ENCODE measurements around the gene WIPF3. TPM values are rescaled to one million over a fixed set of nuclear protein-coding genes. Genes with fewer than 3 reads are reported as not detected.

Gene WIPF3
- total and polyA plus RNA-seq, 4 donors = 0.10 to 0.23 (median 0.14) TPM; not detected in 1

DNA sequence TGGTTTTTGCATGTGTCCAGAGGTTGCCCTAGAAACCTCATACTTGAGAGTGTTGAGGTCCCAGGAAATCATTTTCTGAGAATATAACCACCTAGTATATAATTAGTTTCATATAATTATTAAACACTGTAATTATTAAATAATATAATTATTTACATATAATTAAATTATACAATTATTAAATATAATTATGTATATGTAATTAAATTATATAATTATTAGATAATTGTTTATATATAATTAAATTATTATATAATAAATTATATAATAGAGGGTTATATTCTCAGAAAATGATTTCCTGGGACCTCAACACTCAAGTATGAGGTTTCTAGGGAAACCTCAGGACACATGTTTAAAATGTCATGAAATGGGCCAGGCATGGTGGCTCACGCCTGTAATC is 155.7 kb downstream of the WIPF3 start:
- 95% methylated on average over 1 of the region's 1 CpG for WGBS
- Histone ChIP-seq H3K27me3 (ENCODE audit: control insufficient read depth in 4 of 4, insufficient read depth in 4 of 4, low read length in 3 of 4) (peaks cover 0 to 4% (median 0%) of the 10 kb centered on the region in 4 donors), H3K4me3 (ENCODE audit: low read depth in 1 of 3, low read length in 3 of 3) (no peak overlapping the region), H3K36me3 (ENCODE audit: control insufficient read depth in 4 of 4, insufficient read depth in 3 of 4, low read depth in 1 of 4, low read length in 3 of 4) (no peaks in the 10 kb centered on the region), H3K9ac (ENCODE audit: low read depth in 1 of 2, low read length in 2 of 2) (no peak overlapping the region), H3K27ac (ENCODE audit: low read depth in 1 of 2, low read length in 2 of 2) (no peak overlapping the region), H3K9me3 (ENCODE audit: control insufficient read depth in 4 of 4, low read length in 3 of 4) (no peaks in the 10 kb centered on the region), H3K4me1 (ENCODE audit: control insufficient read depth in 4 of 4, insufficient read depth in 4 of 4, low read length in 3 of 4) (no peaks in the 10 kb centered on the region)
- TF ChIP-seq HNF4A (conservative IDR thresholded peaks at IDR 0.05) (no peak), NR2F2 (IDR thresholded peaks at IDR 0.05) (no peak), FOXA1 (IDR thresholded peaks at IDR 0.05) (no peak), JUND (IDR thresholded peaks at IDR 0.05) (no peak), EGR1 (IDR thresholded peaks at IDR 0.05; ENCODE audit: low read depth in 2 of 2) (no peak), TAF1 (conservative IDR thresholded peaks at IDR 0.05) (no peak)
- TF ChIP-seq, protein P1, sequence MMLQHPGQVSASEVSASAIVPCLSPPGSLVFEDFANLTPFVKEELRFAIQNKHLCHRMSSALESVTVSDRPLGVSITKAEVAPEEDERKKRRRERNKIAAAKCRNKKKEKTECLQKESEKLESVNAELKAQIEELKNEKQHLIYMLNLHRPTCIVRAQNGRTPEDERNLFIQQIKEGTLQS (IDR thresholded peaks at IDR 0.05) = no peak
- TF ChIP-seq, protein P2, sequence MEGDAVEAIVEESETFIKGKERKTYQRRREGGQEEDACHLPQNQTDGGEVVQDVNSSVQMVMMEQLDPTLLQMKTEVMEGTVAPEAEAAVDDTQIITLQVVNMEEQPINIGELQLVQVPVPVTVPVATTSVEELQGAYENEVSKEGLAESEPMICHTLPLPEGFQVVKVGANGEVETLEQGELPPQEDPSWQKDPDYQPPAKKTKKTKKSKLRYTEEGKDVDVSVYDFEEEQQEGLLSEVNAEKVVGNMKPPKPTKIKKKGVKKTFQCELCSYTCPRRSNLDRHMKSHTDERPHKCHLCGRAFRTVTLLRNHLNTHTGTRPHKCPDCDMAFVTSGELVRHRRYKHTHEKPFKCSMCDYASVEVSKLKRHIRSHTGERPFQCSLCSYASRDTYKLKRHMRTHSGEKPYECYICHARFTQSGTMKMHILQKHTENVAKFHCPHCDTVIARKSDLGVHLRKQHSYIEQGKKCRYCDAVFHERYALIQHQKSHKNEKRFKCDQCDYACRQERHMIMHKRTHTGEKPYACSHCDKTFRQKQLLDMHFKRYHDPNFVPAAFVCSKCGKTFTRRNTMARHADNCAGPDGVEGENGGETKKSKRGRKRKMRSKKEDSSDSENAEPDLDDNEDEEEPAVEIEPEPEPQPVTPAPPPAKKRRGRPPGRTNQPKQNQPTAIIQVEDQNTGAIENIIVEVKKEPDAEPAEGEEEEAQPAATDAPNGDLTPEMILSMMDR (IDR thresholded peaks at IDR 0.05; ENCODE audit: low read depth, low read length, missing input control) = no peak
- TF ChIP-seq, protein P3, sequence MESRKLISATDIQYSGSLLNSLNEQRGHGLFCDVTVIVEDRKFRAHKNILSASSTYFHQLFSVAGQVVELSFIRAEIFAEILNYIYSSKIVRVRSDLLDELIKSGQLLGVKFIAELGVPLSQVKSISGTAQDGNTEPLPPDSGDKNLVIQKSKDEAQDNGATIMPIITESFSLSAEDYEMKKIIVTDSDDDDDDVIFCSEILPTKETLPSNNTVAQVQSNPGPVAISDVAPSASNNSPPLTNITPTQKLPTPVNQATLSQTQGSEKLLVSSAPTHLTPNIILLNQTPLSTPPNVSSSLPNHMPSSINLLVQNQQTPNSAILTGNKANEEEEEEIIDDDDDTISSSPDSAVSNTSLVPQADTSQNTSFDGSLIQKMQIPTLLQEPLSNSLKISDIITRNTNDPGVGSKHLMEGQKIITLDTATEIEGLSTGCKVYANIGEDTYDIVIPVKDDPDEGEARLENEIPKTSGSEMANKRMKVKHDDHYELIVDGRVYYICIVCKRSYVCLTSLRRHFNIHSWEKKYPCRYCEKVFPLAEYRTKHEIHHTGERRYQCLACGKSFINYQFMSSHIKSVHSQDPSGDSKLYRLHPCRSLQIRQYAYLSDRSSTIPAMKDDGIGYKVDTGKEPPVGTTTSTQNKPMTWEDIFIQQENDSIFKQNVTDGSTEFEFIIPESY (IDR thresholded peaks at IDR 0.05) = no peak
- TF ChIP-seq, protein P4, sequence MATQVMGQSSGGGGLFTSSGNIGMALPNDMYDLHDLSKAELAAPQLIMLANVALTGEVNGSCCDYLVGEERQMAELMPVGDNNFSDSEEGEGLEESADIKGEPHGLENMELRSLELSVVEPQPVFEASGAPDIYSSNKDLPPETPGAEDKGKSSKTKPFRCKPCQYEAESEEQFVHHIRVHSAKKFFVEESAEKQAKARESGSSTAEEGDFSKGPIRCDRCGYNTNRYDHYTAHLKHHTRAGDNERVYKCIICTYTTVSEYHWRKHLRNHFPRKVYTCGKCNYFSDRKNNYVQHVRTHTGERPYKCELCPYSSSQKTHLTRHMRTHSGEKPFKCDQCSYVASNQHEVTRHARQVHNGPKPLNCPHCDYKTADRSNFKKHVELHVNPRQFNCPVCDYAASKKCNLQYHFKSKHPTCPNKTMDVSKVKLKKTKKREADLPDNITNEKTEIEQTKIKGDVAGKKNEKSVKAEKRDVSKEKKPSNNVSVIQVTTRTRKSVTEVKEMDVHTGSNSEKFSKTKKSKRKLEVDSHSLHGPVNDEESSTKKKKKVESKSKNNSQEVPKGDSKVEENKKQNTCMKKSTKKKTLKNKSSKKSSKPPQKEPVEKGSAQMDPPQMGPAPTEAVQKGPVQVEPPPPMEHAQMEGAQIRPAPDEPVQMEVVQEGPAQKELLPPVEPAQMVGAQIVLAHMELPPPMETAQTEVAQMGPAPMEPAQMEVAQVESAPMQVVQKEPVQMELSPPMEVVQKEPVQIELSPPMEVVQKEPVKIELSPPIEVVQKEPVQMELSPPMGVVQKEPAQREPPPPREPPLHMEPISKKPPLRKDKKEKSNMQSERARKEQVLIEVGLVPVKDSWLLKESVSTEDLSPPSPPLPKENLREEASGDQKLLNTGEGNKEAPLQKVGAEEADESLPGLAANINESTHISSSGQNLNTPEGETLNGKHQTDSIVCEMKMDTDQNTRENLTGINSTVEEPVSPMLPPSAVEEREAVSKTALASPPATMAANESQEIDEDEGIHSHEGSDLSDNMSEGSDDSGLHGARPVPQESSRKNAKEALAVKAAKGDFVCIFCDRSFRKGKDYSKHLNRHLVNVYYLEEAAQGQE (IDR thresholded peaks at IDR 0.05) = no peak
- DNase-seq (ENCODE audit: low spot score) = no peak

DNA sequence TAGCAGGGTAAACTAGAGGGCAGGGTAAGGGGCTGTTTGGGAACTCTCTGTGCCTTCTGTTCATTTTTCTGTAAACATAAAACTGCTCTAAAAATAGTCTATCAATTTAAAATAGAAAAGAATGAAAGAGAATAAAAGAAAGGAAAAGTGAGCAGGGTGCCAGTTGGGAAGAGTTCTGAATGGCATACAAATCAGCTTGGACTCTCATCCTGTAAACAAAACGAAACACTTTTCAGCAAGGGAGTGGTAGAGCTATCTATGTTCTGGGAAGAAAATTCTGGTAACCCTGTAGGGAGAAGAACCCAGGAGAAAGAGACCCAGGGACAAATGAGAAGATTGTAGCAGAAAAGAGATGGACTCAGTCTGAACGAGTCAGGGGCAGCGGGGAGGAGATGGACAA is 158.7 kb downstream of the WIPF3 start:
- Histone ChIP-seq H3K4me3 (ENCODE audit: low read depth in 1 of 3, low read length in 3 of 3) (no peak overlapping the region), H3K9ac (ENCODE audit: low read depth in 1 of 2, low read length in 2 of 2) (no peak overlapping the region), H3K4me1 (ENCODE audit: control insufficient read depth in 4 of 4, insufficient read depth in 4 of 4, low read length in 3 of 4) (no peaks in the 10 kb centered on the region), H3K9me3 (ENCODE audit: control insufficient read depth in 4 of 4, low read length in 3 of 4) (no peaks in the 10 kb centered on the region), H3K27me3 (ENCODE audit: control insufficient read depth in 4 of 4, insufficient read depth in 4 of 4, low read length in 3 of 4) (no peaks in the 10 kb centered on the region), H3K27ac (ENCODE audit: low read depth in 1 of 2, low read length in 2 of 2) (no peak overlapping the region), H3K36me3 (ENCODE audit: control insufficient read depth in 4 of 4, insufficient read depth in 3 of 4, low read depth in 1 of 4, low read length in 3 of 4) (no peaks in the 10 kb centered on the region)
- no peak for DNase-seq (ENCODE audit: low spot score)
- no peak for TF ChIP-seq FOXA2 (IDR thresholded peaks at IDR 0.05)
- TF ChIP-seq, protein P2 (IDR thresholded peaks at IDR 0.05; ENCODE audit: low read depth, low read length, missing input control) = no peak
- 61% methylated on average over 3 of the region's 3 CpGs for WGBS

Small RNAs within 50 kb of the gene (small RNA-seq; reads per million reads assigned to genes)
- gene RF01210 = not detected

Other genes starting within 250 kb of the WIPF3 start
- under 1 TPM; 0.17 to 0.98 TPM for gene PRR15, start 242.7 kb upstream of the WIPF3 start, total RNA-seq
- gene PRR15, start 242.7 kb upstream of the WIPF3 start, polyA plus RNA-seq = under 1 TPM in 1 of 2 donors, not detected in 1; 0.02 TPM
- 1 to 10 TPM; 2.6 to 4.1 TPM for gene SCRN1, start 183.3 kb downstream of the WIPF3 start, total RNA-seq
- gene SCRN1, start 183.3 kb downstream of the WIPF3 start, polyA plus RNA-seq = 1 to 10 TPM; 1.1 to 1.3 TPM
- gene FKBP14, start 220.2 kb downstream of the WIPF3 start, total RNA-seq = 1 to 10 TPM; 4.3 to 6.1 TPM
- gene FKBP14, start 220.2 kb downstream of the WIPF3 start, polyA plus RNA-seq = 1 to 10 TPM; 2.6 to 2.7 TPM
- gene PLEKHA8, start 221.9 kb downstream of the WIPF3 start, total RNA-seq = 1 to 10 TPM; 3.0 to 5.4 TPM
- 1 to 10 TPM; 1.0 to 1.8 TPM for gene PLEKHA8, start 221.9 kb downstream of the WIPF3 start, polyA plus RNA-seq

Measured in liver (tissue), 10 donors.